CD4-positive, alpha-beta memory T cell (primary cell): ENCODE results near the gene RPRM. TPM values are rescaled to one million over a fixed set of nuclear protein-coding genes. Genes with fewer than 3 reads are reported as not detected.

Source experiments
- CTCF ChIA-PET: fragments of 350-600 bp; sonication (Branson Sonifier 250); formaldehyde crosslinking; loops from one replicate; lab custom pipeline; 2021; ENCODE audit warnings: inconsistent platforms; ENCODE audit not compliant: partially characterized antibody; lab: Charles Lee
- POLR2A ChIA-PET: fragments of 350-600 bp; sonication (Branson Sonifier 250); formaldehyde crosslinking; loops from one replicate; lab custom pipeline; 2021; ENCODE audit not compliant: partially characterized antibody; lab: Charles Lee
- DNase-seq, 5 donors: peaks; one replicate each; pipeline versions ENCODE4 v3.0.0 to v3.0.0-alpha.2; 2020 to 2022; ENCODE audit warnings: mixed read lengths in 1 of 5
- H3K27ac ChIP-seq: one replicate; pipeline ENCODE4 v1.7.0; 2013; ENCODE audit warnings: low read depth, low read length
- H3K27me3 ChIP-seq: 2 replicates; pipeline ENCODE4 v1.7.0; 2013; ENCODE audit warnings: mild to moderate bottlenecking, low read length, moderate library complexity; ENCODE audit not compliant: insufficient read depth
- H3K36me3 ChIP-seq: 2 replicates; pipeline ENCODE4 v1.7.0; 2013; ENCODE audit warnings: mild to moderate bottlenecking, low read length, moderate library complexity; ENCODE audit not compliant: insufficient read depth
- H3K4me1 ChIP-seq: 2 replicates; pipeline ENCODE4 v1.7.0; 2013; ENCODE audit warnings: mild to moderate bottlenecking, low read length, moderate library complexity; ENCODE audit not compliant: insufficient read depth
- H3K4me3 ChIP-seq, 2 donors: one replicate each; pipeline ENCODE4 v1.7.0; 2013; ENCODE audit warnings: low read length in 2 of 2, mild to moderate bottlenecking in 1 of 2
- H3K9me3 ChIP-seq, 2 donors: one replicate each; pipeline ENCODE4 v1.7.0; 2013; ENCODE audit warnings: low read length in 2 of 2, control low read depth in 1 of 2; ENCODE audit not compliant: control insufficient read depth in 1 of 2
- H3K27ac Mint-ChIP-seq, 7 donors: one replicate each; pipeline ENCODE4 v1.8.0; 2020 to 2021; ENCODE audit warnings: mixed read lengths in 7 of 7, mild to moderate bottlenecking in 6 of 7, inconsistent platforms in 3 of 7, moderate library complexity in 3 of 7
- H3K27me3 Mint-ChIP-seq, 2 donors: one replicate each; pipeline ENCODE4 v1.8.0; 2020 to 2021; ENCODE audit warnings: mixed read lengths in 2 of 2
- H3K36me3 Mint-ChIP-seq, 2 donors: one replicate each; pipeline ENCODE4 v1.8.0; 2020 to 2021; ENCODE audit warnings: mixed read lengths in 2 of 2, inconsistent platforms in 1 of 2, mild to moderate bottlenecking in 1 of 2
- H3K4me1 Mint-ChIP-seq, 4 donors: one replicate each; pipeline ENCODE4 v1.8.0; 2020 to 2021; ENCODE audit warnings: mixed read lengths in 4 of 4, mild to moderate bottlenecking in 1 of 4
- H3K4me3 Mint-ChIP-seq, 8 donors: one replicate each; pipeline ENCODE4 v1.8.0; 2020 to 2021; ENCODE audit warnings: mixed read lengths in 8 of 8, mild to moderate bottlenecking in 7 of 8, moderate library complexity in 6 of 8, inconsistent platforms in 3 of 8
- H3K9me3 Mint-ChIP-seq, 8 donors: one replicate each; pipeline ENCODE4 v1.8.0; 2020 to 2021; ENCODE audit warnings: mixed read lengths in 8 of 8, mild to moderate bottlenecking in 5 of 8, inconsistent platforms in 3 of 8, moderate library complexity in 1 of 8
- intact Hi-C: fragments of 100-400 bp; cut with micrococcal nuclease; formaldehyde crosslinking; loops from one replicate; pipeline ENCODE4 v1.15.1; 2023
- polyA plus RNA-seq, 2 donors: library from polyadenylated mRNA; unstranded; fragments of 300-500 nt; fragmentation: Illumina TruSeq; gene quantifications; one replicate each; pipeline ENCODE4 v1.2.3, GENCODE V29; 2021
- total RNA-seq, 2 experiments: library from RNA; stranded (reverse); gene quantifications; one replicate each; pipeline ENCODE4 v1.2.3, GENCODE V29; 2021

Gene RPRM
- total and polyA plus RNA-seq, 4 experiments from 2014 or later = 0.97 TPM; not detected in 3

GRCh38 chr2:153432381-153432780 lies 46.2 kb downstream of the RPRM start:
- no peaks in the 10 kb centered on the region for H3K36me3 Mint-ChIP-seq
- POLR2A ChIA-PET = no interaction called here
- no peaks in the 10 kb centered on the region for H3K27me3 Mint-ChIP-seq
- no peak overlapping the region for H3K4me3 Mint-ChIP-seq
- intact Hi-C loops = no loop called here
- Histone ChIP-seq H3K27me3 (no peaks in the 10 kb centered on the region), H3K4me1 (no peaks in the 10 kb centered on the region), H3K9me3 (no peaks in the 10 kb centered on the region), H3K27ac (no peak overlapping the region), H3K4me3 (no peak overlapping the region), H3K36me3 (no peaks in the 10 kb centered on the region)
- CTCF ChIA-PET = no interaction called here
- peaks cover 0 to 5% (median 0%) of the 10 kb centered on the region in 8 donors for H3K9me3 Mint-ChIP-seq
- no peak overlapping the region for H3K27ac Mint-ChIP-seq
- H3K4me1 Mint-ChIP-seq = no peaks in the 10 kb centered on the region
- DNase-seq = no peak

DNA sequence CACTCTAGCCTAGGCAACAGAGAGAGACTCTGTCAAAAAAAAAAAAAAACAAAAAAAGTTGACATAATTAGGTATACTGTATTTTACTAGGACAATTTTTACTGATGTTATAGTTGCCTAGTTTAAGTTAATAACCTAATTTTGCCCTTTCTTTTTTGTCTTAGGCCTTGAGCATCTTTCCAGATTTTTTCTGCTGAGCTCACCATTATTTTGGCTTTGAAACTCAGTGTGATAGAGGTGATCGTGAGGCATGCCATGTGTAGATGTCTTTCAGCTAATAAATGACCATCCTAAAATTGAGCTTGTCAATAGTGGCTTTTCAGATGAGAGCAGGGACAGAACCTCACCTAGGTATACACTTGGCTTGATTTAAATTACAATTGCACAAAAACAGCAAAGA lies 47.4 kb downstream of the RPRM start:
- Histone ChIP-seq H3K4me1 (no peaks in the 10 kb centered on the region), H3K27me3 (no peaks in the 10 kb centered on the region), H3K36me3 (no peaks in the 10 kb centered on the region), H3K4me3 (no peak overlapping the region), H3K9me3 (no peaks in the 10 kb centered on the region), H3K27ac (no peak overlapping the region)
- Mint-ChIP-seq H3K4me3 (no peak overlapping the region), H3K27me3 (no peaks in the 10 kb centered on the region), H3K27ac (no peak overlapping the region), H3K9me3 (peaks cover 0 to 5% (median 0%) of the 10 kb centered on the region in 8 donors), H3K4me1 (no peaks in the 10 kb centered on the region), H3K36me3 (no peaks in the 10 kb centered on the region)
- POLR2A ChIA-PET = no interaction called here
- no peak for DNase-seq
- intact Hi-C loops = no loop called here
- CTCF ChIA-PET = interaction anchor here (1.0 kb wide), 1 partner anchor 9 kb away, joined by 3 read pairs; no protein-coding TSS in a partner anchor
